HG02763 (cell line): ENCODE measurements around the gene PPFIA1.
"Not testable (repeated sequence)": the region's sequence is repeated elsewhere in the genome, so short reads cannot be mapped to it uniquely, and the experiment has no call there.

ENCODE experiments used
- ATAC-seq: cut with Tn5 transposase; IDR thresholded peaks from one replicate; pipeline ENCODE4 v1.9.1; 2021; ENCODE audit warnings: mild to moderate bottlenecking, moderate library complexity; ENCODE audit not compliant: unreplicated experiment

PPFIA1 gene

GRCh38 chr11:70322666-70323065, 52.2 kb downstream of the PPFIA1 start:
- no peak for ATAC-seq

- no peak for ATAC-seq
Measured at GRCh38 chr11:70323806-70324205, 53.3 kb downstream of the PPFIA1 start.

- ATAC-seq, result no peak
Measured at GRCh38 chr11:70324376-70325115, 54.1 kb downstream of the PPFIA1 start.

- no peak for ATAC-seq
Measured at GRCh38 chr11:70325824-70326223, 55.3 kb downstream of the PPFIA1 start.

GRCh38 chr11:70326365-70326811, 55.9 kb downstream of the PPFIA1 start:
- no peak for ATAC-seq

GRCh38 chr11:70326833-70327232, 56.3 kb downstream of the PPFIA1 start:
- ATAC-seq, result no peak

GRCh38 chr11:70327717-70328116, 57.2 kb downstream of the PPFIA1 start:
- ATAC-seq, result no peak

- no peak for ATAC-seq
Measured at GRCh38 chr11:70328556-70328955, 58.1 kb downstream of the PPFIA1 start.

- ATAC-seq, result not testable (repeated sequence)
Measured at GRCh38 chr11:70331320-70331843, 60.9 kb downstream of the PPFIA1 start.

GRCh38 chr11:70331901-70332300, 61.4 kb downstream of the PPFIA1 start:
- ATAC-seq, result no peak

GRCh38 chr11:70332567-70332966, 62.1 kb downstream of the PPFIA1 start:
- ATAC-seq, result no peak

- ATAC-seq, result no peak
Measured at GRCh38 chr11:70333261-70333660, 62.8 kb downstream of the PPFIA1 start.

GRCh38 chr11:70334351-70334995, 64.0 kb downstream of the PPFIA1 start:
- ATAC-seq, result no peak

GRCh38 chr11:70335511-70335910, 65.0 kb downstream of the PPFIA1 start:
- ATAC-seq, result no peak

- ATAC-seq, result no peak
Measured at GRCh38 chr11:70338594-70338993, 68.1 kb downstream of the PPFIA1 start.

- no peak for ATAC-seq
Measured at GRCh38 chr11:70339066-70339465, 68.6 kb downstream of the PPFIA1 start.

- ATAC-seq, result no peak
Measured at GRCh38 chr11:70341881-70342429, 71.5 kb downstream of the PPFIA1 start.

GRCh38 chr11:70343636-70344035, 73.1 kb downstream of the PPFIA1 start:
- ATAC-seq, result no peak

- ATAC-seq, result no peak
Measured at GRCh38 chr11:70348191-70348590, 77.7 kb downstream of the PPFIA1 start.

GRCh38 chr11:70348608-70349007, 78.1 kb downstream of the PPFIA1 start:
- ATAC-seq, result no peak

- no peak for ATAC-seq
Measured at GRCh38 chr11:70351646-70352045, 81.2 kb downstream of the PPFIA1 start.

GRCh38 chr11:70352100-70352499, 81.6 kb downstream of the PPFIA1 start:
- ATAC-seq, result no peak
